ENCODE measurements around the gene ATP6AP1.

The ATP6AP1 gene

DNA sequence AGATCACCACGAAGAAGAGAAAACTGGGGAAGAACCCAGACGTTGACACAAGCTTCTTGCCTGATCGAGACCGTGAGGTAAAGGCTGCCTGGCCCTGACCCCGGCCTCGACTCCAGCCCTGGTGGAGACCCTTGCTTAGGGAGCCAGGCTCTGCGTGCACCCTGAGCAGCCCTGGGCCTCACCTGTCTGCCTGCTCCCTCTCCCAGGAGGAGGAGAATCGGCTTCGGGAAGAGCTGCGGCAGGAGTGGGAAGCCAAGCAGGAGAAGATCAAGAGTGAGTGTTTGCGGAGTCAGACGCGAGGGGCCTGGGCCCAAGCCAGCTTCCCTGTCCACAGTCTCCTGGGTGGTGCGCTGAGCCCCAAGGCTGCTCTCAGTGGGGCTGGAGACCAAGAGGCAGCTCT lies 20.0 kb downstream of the ATP6AP1 start:
- Histone ChIP-seq H3K4me2 (ENCODE audit: low read depth, low read length, poor library complexity, severe bottlenecking) (no peak overlapping the region), H3K9me2 (replicated peaks; ENCODE audit: low read depth, low read length) (no peaks in the 10 kb centered on the region), H3K27me3 (ENCODE audit: insufficient read depth, low read length, poor library complexity, severe bottlenecking) (no peaks in the 10 kb centered on the region), H3K4me3 (ENCODE audit: low read length, poor library complexity, severe bottlenecking) (no peak overlapping the region), H3K9me3 (ENCODE audit: insufficient read depth, low read depth, low read length) (no peaks in the 10 kb centered on the region), H3K79me2 (ENCODE audit: insufficient read depth, low read length) (peaks cover 9% of the 10 kb centered on the region; the same call in 1 of the 2 replicates), H3K36me3 (ENCODE audit: insufficient read depth, low read length) (no peaks in the 10 kb centered on the region), H3F3A (ENCODE audit: low read depth) (no peaks in the 10 kb centered on the region), H3K9ac (ENCODE audit: low read depth, low read length, poor library complexity, severe bottlenecking) (no peak overlapping the region), H3K4me1 (ENCODE audit: insufficient read depth, low read length, poor library complexity, severe bottlenecking) (no peaks in the 10 kb centered on the region), H2AFZ (ENCODE audit: low read length) (no peak overlapping the region), H4K20me1 (ENCODE audit: insufficient read depth, low read length, poor library complexity, severe bottlenecking) (no peaks in the 10 kb centered on the region)
- TF ChIP-seq, protein P1, sequence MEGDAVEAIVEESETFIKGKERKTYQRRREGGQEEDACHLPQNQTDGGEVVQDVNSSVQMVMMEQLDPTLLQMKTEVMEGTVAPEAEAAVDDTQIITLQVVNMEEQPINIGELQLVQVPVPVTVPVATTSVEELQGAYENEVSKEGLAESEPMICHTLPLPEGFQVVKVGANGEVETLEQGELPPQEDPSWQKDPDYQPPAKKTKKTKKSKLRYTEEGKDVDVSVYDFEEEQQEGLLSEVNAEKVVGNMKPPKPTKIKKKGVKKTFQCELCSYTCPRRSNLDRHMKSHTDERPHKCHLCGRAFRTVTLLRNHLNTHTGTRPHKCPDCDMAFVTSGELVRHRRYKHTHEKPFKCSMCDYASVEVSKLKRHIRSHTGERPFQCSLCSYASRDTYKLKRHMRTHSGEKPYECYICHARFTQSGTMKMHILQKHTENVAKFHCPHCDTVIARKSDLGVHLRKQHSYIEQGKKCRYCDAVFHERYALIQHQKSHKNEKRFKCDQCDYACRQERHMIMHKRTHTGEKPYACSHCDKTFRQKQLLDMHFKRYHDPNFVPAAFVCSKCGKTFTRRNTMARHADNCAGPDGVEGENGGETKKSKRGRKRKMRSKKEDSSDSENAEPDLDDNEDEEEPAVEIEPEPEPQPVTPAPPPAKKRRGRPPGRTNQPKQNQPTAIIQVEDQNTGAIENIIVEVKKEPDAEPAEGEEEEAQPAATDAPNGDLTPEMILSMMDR (conservative IDR thresholded peaks at IDR 0.05; ENCODE audit: low read length): no peak
- no peak for TF ChIP-seq EZH2phosphoT487 (IDR thresholded peaks at IDR 0.05; ENCODE audit: borderline replicate concordance)

DNA sequence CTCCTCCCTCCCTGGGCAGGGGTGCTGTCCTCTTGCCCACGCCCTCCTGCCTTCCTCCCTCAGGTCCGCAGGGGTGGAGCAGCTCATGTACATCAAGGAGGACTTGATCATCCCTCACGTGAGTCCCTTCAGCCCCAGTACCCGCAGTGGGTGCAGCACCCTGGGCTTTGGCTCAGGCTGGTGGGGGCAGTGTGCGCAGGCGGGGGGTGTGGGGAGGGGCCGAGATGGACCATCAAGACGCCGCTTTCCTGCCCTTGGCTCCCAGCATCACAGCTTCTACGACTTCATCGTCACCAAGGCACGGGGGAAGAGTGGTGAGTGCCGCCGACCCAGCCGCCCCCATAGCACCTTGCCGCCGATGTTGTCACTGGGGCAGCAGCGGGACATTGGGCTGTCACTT lies 21.1 kb downstream of the ATP6AP1 start:
- H4K20me1 ChIP-seq (ENCODE audit: insufficient read depth, low read length, poor library complexity, severe bottlenecking): no peaks in the 10 kb centered on the region
- no peak overlapping the region for H2AFZ ChIP-seq (ENCODE audit: low read length)
- H3K4me2 ChIP-seq (ENCODE audit: low read depth, low read length, poor library complexity, severe bottlenecking): no peak overlapping the region
- no peak overlapping the region for H3K9ac ChIP-seq (ENCODE audit: low read depth, low read length, poor library complexity, severe bottlenecking)
- H3K79me2 ChIP-seq (ENCODE audit: insufficient read depth, low read length): peaks cover 6% of the 10 kb centered on the region; the same call in 1 of the 2 replicates
- no peak for TF ChIP-seq EZH2phosphoT487 (IDR thresholded peaks at IDR 0.05; ENCODE audit: borderline replicate concordance)
- TF ChIP-seq, protein P1 (conservative IDR thresholded peaks at IDR 0.05; ENCODE audit: low read length): no peak
- no peaks in the 10 kb centered on the region for H3F3A ChIP-seq (ENCODE audit: low read depth)
- no peaks in the 10 kb centered on the region for H3K9me2 ChIP-seq (replicated peaks; ENCODE audit: low read depth, low read length)
- H3K4me3 ChIP-seq (ENCODE audit: low read length, poor library complexity, severe bottlenecking): no peak overlapping the region
- H3K4me1 ChIP-seq (ENCODE audit: insufficient read depth, low read length, poor library complexity, severe bottlenecking): no peaks in the 10 kb centered on the region
- no peaks in the 10 kb centered on the region for H3K36me3 ChIP-seq (ENCODE audit: insufficient read depth, low read length)
- no peaks in the 10 kb centered on the region for H3K27me3 ChIP-seq (ENCODE audit: insufficient read depth, low read length, poor library complexity, severe bottlenecking)
- no peaks in the 10 kb centered on the region for H3K9me3 ChIP-seq (ENCODE audit: insufficient read depth, low read depth, low read length)

DNA sequence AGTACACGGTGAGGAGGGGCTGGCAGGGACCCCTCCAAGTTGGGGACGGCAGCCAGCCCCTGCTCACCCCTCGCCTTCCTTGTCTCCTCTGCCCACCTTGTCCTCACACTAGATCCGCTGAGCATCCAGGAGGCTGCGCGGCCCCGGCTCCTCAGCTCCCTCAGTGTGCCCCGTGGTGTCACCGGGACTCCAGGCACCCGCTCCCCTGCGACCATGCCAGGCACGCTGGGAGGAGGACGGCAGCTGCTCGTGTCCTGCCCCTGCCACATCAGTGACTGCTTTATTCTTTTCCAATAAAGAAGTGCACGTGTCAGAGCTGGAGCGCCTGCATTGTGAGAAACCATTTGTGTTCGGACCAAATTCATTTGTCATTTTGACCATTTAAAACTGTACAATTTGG lies 21.8 kb downstream of the ATP6AP1 start:
- Histone ChIP-seq H3F3A (ENCODE audit: low read depth) (no peaks in the 10 kb centered on the region), H3K9ac (ENCODE audit: low read depth, low read length, poor library complexity, severe bottlenecking) (no peak overlapping the region), H3K27me3 (ENCODE audit: insufficient read depth, low read length, poor library complexity, severe bottlenecking) (no peaks in the 10 kb centered on the region), H2AFZ (ENCODE audit: low read length) (no peak overlapping the region), H3K36me3 (ENCODE audit: insufficient read depth, low read length) (no peaks in the 10 kb centered on the region), H3K4me1 (ENCODE audit: insufficient read depth, low read length, poor library complexity, severe bottlenecking) (no peaks in the 10 kb centered on the region), H3K79me2 (ENCODE audit: insufficient read depth, low read length) (no peaks in the 10 kb centered on the region), H3K9me3 (ENCODE audit: insufficient read depth, low read depth, low read length) (no peaks in the 10 kb centered on the region), H3K4me3 (ENCODE audit: low read length, poor library complexity, severe bottlenecking) (no peak overlapping the region), H3K4me2 (ENCODE audit: low read depth, low read length, poor library complexity, severe bottlenecking) (no peak overlapping the region), H3K9me2 (replicated peaks; ENCODE audit: low read depth, low read length) (no peaks in the 10 kb centered on the region), H4K20me1 (ENCODE audit: insufficient read depth, low read length, poor library complexity, severe bottlenecking) (no peaks in the 10 kb centered on the region)
- no peak for TF ChIP-seq EZH2phosphoT487 (IDR thresholded peaks at IDR 0.05; ENCODE audit: borderline replicate concordance)

DNA sequence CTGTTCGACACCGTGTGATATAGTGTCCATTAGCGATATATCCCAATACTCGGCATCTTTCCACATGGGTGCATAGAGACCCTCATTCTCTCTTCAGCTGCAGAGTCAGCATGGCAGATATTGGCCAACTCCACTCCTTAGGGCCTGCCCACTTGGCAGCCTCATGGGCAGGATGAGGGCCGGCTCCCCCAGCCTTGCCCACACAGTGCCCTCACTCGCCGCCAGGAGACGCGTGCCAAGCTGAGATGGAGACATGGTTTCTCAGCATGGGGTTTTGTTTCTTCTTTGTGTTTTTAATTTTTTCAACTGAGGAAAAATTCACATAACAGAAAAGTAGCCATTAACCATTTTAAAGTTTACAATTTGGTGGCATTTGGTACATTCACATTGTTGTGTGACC lies 24.3 kb downstream of the ATP6AP1 start:
- H2AFZ ChIP-seq (ENCODE audit: low read length): no peak overlapping the region
- H3K27me3 ChIP-seq (ENCODE audit: insufficient read depth, low read length, poor library complexity, severe bottlenecking): no peaks in the 10 kb centered on the region
- H4K20me1 ChIP-seq (ENCODE audit: insufficient read depth, low read length, poor library complexity, severe bottlenecking): no peaks in the 10 kb centered on the region
- H3K9me2 ChIP-seq (replicated peaks; ENCODE audit: low read depth, low read length): no peaks in the 10 kb centered on the region
- H3F3A ChIP-seq (ENCODE audit: low read depth): no peaks in the 10 kb centered on the region
- no peaks in the 10 kb centered on the region for H3K9me3 ChIP-seq (ENCODE audit: insufficient read depth, low read depth, low read length)
- H3K79me2 ChIP-seq (ENCODE audit: insufficient read depth, low read length): no peaks in the 10 kb centered on the region
- H3K9ac ChIP-seq (ENCODE audit: low read depth, low read length, poor library complexity, severe bottlenecking): no peak overlapping the region
- TF ChIP-seq, protein P1 (conservative IDR thresholded peaks at IDR 0.05; ENCODE audit: low read length): no peak
- TF ChIP-seq EZH2phosphoT487 (IDR thresholded peaks at IDR 0.05; ENCODE audit: borderline replicate concordance): no peak
- no peaks in the 10 kb centered on the region for H3K4me1 ChIP-seq (ENCODE audit: insufficient read depth, low read length, poor library complexity, severe bottlenecking)
- H3K4me2 ChIP-seq (ENCODE audit: low read depth, low read length, poor library complexity, severe bottlenecking): no peak overlapping the region
- H3K4me3 ChIP-seq (ENCODE audit: low read length, poor library complexity, severe bottlenecking): no peak overlapping the region
- no peaks in the 10 kb centered on the region for H3K36me3 ChIP-seq (ENCODE audit: insufficient read depth, low read length)

Data from Loucy (cell line).